HepG2 (cell line): Measurements from ENCODE around the gene PTPRD.

ENCODE experiments used
- CTCF ChIP-seq: sonication (generic); formaldehyde crosslinking; IDR thresholded peaks from 2 replicates; pipeline ENCODE4 v1.5.0; 2020; ENCODE audit warnings: mild to moderate bottlenecking, missing genetic modification reagents, moderate library complexity
- FOXA3 ChIP-seq: IDR thresholded peaks from 2 replicates; pipeline ENCODE4 v1.6.1; 2016; ENCODE audit warnings: missing genetic modification reagents, missing compliant biosample characterization
- POLR2A ChIP-seq, 2 experiments: IDR thresholded peaks; 2 replicates each; pipeline ENCODE4 v1.6.1; 2011; ENCODE audit warnings: low read depth in 2 of 2, low read length in 2 of 2, mild to moderate bottlenecking in 1 of 2, moderate library complexity in 1 of 2; ENCODE audit not compliant: insufficient read depth in 1 of 2
- PRMT3 ChIP-seq: sonication (generic); formaldehyde crosslinking; IDR thresholded peaks from 2 replicates; pipeline ENCODE4 v1.8.1; 2022; ENCODE audit warnings: low read depth, mild to moderate bottlenecking, moderate library complexity, missing genetic modification reagents, borderline replicate concordance
- TBP ChIP-seq: sonication (generic); formaldehyde crosslinking; IDR thresholded peaks from 2 replicates; pipeline ENCODE4 v1.5.0; 2020; ENCODE audit warnings: missing genetic modification reagents
- THYN1 ChIP-seq: sonication (generic); formaldehyde crosslinking; IDR thresholded peaks from 2 replicates; pipeline ENCODE4 v1.8.1; 2023; ENCODE audit warnings: low read depth, mild to moderate bottlenecking, moderate library complexity, missing genetic modification reagents, borderline replicate concordance
- TRIM24 ChIP-seq: sonication (generic); formaldehyde crosslinking; IDR thresholded peaks from 2 replicates; pipeline ENCODE4 v1.8.0; 2022; ENCODE audit warnings: mild to moderate bottlenecking, missing genetic modification reagents
- ZNF740 ChIP-seq: sonication (generic); formaldehyde crosslinking; IDR thresholded peaks from 2 replicates; pipeline ENCODE4 v1.4.0; 2020; ENCODE audit warnings: missing genetic modification reagents
- TF ChIP-seq, protein P1 (sequence below): sonication (generic); formaldehyde crosslinking; IDR thresholded peaks from 2 replicates; pipeline ENCODE4 v1.4.0; 2020; ENCODE audit warnings: mild to moderate bottlenecking, low read depth, missing genetic modification reagents
- TF ChIP-seq, protein P2 (sequence below): sonication (generic); formaldehyde crosslinking; IDR thresholded peaks from 2 replicates; pipeline ENCODE4 v1.5.1; 2020; ENCODE audit warnings: mild to moderate bottlenecking, missing genetic modification reagents, moderate library complexity

GRCh38 chr9:8694983-8695588 lies 1917.7 kb downstream of the PTPRD start:
- no peak for TF ChIP-seq THYN1 (CRISPR knock-in tag)
- TF ChIP-seq TRIM24 = no peak
- TF ChIP-seq FOXA3 (CRISPR knock-in tag) = no peak
- no peak for TF ChIP-seq TBP (CRISPR knock-in tag)
- TF ChIP-seq POLR2A (IDR thresholded peaks at IDR 0.05; ENCODE audit: insufficient read depth in 1 of 2, low read depth in 2 of 2, low read length in 2 of 2) = no peak
- TF ChIP-seq, protein P1, sequence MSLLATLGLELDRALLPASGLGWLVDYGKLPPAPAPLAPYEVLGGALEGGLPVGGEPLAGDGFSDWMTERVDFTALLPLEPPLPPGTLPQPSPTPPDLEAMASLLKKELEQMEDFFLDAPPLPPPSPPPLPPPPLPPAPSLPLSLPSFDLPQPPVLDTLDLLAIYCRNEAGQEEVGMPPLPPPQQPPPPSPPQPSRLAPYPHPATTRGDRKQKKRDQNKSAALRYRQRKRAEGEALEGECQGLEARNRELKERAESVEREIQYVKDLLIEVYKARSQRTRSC (CRISPR knock-in tag) = no peak
- TF ChIP-seq ZNF740 (CRISPR knock-in tag) = no peak
- no peak for TF ChIP-seq PRMT3 (CRISPR knock-in tag)
- TF ChIP-seq, protein P2, sequence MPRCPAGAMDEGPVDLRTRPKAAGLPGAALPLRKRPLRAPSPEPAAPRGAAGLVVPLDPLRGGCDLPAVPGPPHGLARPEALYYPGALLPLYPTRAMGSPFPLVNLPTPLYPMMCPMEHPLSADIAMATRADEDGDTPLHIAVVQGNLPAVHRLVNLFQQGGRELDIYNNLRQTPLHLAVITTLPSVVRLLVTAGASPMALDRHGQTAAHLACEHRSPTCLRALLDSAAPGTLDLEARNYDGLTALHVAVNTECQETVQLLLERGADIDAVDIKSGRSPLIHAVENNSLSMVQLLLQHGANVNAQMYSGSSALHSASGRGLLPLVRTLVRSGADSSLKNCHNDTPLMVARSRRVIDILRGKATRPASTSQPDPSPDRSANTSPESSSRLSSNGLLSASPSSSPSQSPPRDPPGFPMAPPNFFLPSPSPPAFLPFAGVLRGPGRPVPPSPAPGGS (CRISPR knock-in tag) = no peak
- TF ChIP-seq CTCF (CRISPR knock-in tag) = no peak
